Hippocampal formation (tissue), 2 donors: ENCODE results near the gene MYO18A.

Source experiments
- DNase-seq, 2 donors: peaks; one replicate each; lab custom pipeline; 2025; lab: John Stamatoyannopoulos, UW

Gene MYO18A

DNA sequence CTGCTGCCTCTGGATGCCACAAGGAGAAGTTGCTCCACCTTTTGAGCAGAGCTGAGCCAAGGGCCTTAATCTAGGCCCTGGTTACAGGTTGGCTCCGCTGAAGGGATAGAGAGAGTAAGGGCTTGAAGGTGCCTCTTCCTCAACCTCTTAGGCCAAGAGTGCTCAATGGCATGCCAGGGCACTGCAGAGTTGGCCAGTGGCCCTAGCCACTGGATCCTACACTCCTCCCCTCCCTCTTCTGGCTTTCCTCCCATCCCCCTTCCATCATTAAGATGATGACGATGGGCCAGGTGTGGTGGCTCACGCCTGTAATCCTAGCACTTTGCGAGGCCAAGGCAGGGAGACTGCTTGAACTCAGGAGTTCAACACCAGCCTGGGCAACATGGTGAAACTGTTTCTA, 50.5 kb downstream of the MYO18A start:
- DNase-seq, result no peak

- no peak for DNase-seq
These were observed 52.4 kb downstream of the MYO18A start for GRCh38 chr17:29127840-29128239.

DNA sequence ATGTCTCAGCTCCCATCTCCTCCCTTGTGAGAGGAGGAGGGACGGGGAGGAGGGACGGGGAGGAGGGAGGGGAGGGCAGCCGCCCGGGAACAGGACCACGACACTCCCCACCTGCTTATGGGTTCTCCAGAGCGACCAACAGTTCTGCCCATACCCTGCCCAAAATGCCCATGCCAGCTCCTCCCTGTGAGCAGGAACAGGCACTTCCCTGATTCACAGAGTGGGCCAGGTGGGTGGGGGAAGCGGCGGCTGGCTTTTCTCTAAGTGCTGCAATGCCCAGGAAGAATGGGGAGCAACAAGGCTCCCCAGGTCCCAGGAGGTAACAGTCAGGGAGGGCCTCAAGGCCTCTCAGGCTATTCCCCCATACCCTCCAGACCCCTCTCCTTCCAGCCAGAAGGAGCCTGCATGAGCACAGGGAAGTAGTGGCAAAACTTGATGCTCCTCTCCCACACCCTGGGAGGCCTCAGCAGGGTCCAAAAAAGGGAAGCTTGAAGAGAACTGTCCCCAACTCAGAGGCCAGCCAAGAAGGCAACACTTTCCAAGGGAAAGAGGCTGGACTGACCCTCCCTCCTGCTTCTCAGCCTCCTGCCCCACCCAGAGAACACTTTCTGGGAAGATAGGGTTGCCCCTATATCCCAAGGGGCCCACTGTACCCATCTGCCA, 53.8 kb downstream of the MYO18A start:
- no peak for DNase-seq

GRCh38 chr17:29125651-29126050, 54.5 kb downstream of the MYO18A start:
- no peak for DNase-seq

- DNase-seq, result no peak
These were observed 55.3 kb downstream of the MYO18A start for GRCh38 chr17:29124925-29125273.

- DNase-seq, result peak; percentile 35 to 61
These were observed 55.9 kb downstream of the MYO18A start for GRCh38 chr17:29124135-29124924.

DNA sequence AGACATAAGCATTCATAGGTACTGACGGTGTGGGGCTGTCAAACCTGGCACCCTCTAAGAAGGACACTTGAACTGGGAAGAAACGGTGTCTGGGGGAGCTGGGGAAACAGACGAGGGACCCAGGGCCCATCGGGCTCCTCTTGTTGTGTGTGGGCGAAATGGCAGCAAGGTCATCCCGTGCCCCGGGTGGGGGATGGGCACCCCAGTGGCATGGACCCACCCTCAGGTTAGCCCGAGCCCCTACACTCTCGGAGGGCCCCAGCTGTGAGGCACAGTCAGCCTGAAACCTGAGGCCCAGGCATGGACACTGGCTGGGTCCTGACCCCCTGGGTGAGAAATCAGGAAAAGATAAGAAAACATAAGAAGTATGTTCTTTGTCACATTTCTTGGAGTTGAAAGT, 57.1 kb downstream of the MYO18A start:
- no peak for DNase-seq

DNA sequence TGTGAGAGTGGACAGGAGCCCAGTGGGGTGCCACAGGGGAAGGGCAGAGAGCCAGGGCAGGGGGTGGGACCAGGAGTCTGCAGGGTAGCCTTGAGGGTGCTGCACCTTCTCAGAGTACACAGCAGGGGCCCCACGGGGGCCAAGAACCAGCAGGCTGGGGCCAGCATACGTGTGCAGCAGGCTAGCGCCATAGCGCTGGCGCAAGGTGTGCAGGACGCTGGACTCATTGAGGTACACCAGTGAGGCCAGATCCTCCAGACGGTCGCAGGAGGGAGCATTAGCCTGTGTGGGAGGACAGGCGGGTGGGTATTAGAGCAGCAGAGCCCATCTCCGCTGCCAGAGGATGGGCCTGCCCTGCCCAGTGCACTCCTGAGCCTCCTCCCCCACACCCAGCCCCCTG, 58.8 kb downstream of the MYO18A start:
- DNase-seq, result no peak

- DNase-seq, result no peak
These were observed 59.8 kb downstream of the MYO18A start for GRCh38 chr17:29120433-29120832.

DNA sequence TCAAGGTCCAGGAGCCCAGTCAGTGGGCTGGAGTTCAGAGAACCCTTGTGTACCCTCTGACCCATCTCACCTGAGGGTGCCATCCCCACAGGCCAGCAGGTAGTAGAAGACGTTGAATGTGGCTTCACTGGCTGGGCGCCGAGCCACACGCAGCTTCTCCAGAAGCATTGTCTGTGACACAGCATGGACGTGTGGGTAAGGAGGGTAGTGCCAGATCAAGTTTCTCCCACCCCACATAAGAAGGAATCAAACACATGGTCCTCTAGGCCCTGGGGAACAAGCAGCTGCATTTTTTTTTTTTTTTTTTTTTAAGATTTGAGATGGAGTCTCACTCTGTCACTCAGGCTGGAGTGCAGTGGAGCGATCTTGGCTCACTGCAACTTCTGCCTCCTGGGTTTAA, 60.9 kb downstream of the MYO18A start:
- DNase-seq, result no peak

- peak; percentile 22 to 66 for DNase-seq
These were observed 63.1 kb downstream of the MYO18A start for GRCh38 chr17:29116804-29117753.

- no peak for DNase-seq
These were observed 64.0 kb downstream of the MYO18A start for GRCh38 chr17:29115961-29116803.

- DNase-seq, result no peak
These were observed 64.8 kb downstream of the MYO18A start for GRCh38 chr17:29115435-29115834.

- DNase-seq, result no peak
These were observed 66.1 kb downstream of the MYO18A start for GRCh38 chr17:29114141-29114540.

- DNase-seq, result no peak
These were observed 66.9 kb downstream of the MYO18A start for GRCh38 chr17:29113334-29113733.

DNA sequence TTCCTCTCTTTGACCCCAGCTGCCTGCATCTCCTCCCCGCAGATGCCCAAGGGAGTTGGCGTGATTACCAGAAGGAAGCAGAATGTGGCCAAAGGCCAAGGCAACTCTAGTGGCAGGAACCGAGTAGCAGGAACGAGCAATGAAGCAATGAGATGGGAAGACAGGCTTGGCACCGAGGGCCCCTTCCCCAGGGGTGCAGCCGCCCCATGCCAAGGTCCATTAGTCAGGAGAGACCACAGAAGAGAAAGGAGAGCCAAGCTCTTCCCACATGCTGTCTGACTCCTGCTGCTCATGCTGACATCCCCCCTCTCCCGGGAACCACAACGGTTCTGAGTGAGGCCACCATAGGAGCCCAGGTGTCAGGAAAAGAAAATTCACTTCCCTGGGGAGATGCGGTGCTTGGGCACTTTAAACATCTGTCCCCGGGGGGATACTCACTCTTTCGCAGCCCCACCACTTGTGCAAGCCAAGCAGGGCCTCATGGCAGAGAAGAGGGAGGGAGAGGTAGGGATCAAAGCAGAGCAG, 67.4 kb downstream of the MYO18A start:
- DNase-seq, result peak in 1 of 2 donors; percentile 13

DNA sequence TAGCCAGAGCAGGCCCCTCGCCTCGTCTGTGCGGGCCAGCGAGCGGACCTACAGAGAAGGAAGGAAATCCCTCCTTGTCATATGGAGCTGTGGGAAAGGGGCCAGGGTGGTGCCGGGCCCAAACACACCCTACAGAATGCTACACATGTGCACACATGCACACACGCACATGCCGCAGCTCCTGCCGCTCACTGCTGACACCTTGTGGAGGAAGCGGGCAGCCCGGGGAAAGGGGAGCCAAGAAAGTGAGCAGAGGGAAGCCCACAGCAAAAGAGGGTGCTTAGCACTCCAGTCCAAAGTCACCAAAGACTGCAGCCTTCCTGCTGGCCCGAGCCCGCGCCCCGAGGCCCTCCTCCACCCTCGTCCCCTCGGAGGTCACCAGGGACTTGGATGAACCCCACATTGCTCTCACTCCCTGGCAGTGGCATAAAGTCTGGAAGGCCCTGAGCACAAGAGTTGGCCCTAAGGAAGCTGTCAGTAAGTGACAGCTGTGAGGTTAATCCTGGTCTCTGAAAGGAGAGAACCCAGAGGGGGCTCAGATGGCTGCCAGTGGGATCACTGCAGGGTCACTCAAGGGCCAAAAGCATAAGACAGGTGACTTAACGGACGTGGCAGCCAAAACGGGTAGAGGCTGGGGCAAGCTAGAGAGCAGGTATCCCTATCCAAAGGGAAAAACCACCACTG, 68.2 kb downstream of the MYO18A start:
- peak in 1 of 2 donors; percentile 49 for DNase-seq

DNA sequence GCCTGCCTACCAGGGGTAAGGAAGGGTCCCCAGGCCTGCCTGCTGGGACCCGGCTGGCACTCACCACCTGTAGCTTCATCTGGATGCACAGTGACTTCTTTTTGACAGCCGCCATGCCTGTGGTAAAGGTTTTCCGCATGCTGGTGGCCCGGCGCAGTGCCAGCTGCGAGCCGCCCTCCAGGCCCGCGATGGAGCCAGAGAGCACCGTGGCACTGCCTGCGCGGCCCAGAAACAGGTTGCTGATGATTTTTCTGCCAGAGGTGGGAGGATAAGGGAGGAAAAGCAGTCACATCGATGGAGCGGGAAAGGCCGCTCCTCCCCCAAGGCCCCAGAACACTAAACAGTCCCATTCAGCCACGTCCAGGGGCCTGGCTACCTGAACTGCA, 69.8 kb downstream of the MYO18A start:
- no peak for DNase-seq

GRCh38 chr17:29109477-29110371, 70.5 kb downstream of the MYO18A start:
- DNase-seq, result no peak
